HG03575 (cell line): ENCODE data around the gene IQSEC1.

Experiments used
- ATAC-seq: cut with Tn5 transposase; IDR thresholded peaks from one replicate; pipeline ENCODE4 v1.9.1; 2021; ENCODE audit not compliant: unreplicated experiment, insufficient number of reproducible peaks, low FRiP score; ENCODE audit errors: extremely low read depth

Gene IQSEC1

GRCh38 chr3:13022348-13023234 is 50.6 kb downstream of the IQSEC1 start:
- no peak for ATAC-seq

- ATAC-seq = no peak
These were observed 51.8 kb downstream of the IQSEC1 start for GRCh38 chr3:13021141-13022114.

GRCh38 chr3:13020159-13020750 is 53.0 kb downstream of the IQSEC1 start:
- no peak for ATAC-seq

GRCh38 chr3:13019243-13020095 is 53.8 kb downstream of the IQSEC1 start:
- ATAC-seq = no peak

- ATAC-seq = no peak
These were observed 54.5 kb downstream of the IQSEC1 start for GRCh38 chr3:13018561-13019242.

- ATAC-seq = no peak
These were observed 55.2 kb downstream of the IQSEC1 start for GRCh38 chr3:13018043-13018451.

- ATAC-seq = no peak
These were observed 55.7 kb downstream of the IQSEC1 start for GRCh38 chr3:13017361-13018042.

GRCh38 chr3:13016721-13017255 is 56.4 kb downstream of the IQSEC1 start:
- ATAC-seq = no peak

- ATAC-seq = no peak
These were observed 57.0 kb downstream of the IQSEC1 start for GRCh38 chr3:13016083-13016720.

- no peak for ATAC-seq
These were observed 57.7 kb downstream of the IQSEC1 start for GRCh38 chr3:13015286-13016082.

GRCh38 chr3:13014755-13015285 is 58.4 kb downstream of the IQSEC1 start:
- ATAC-seq = no peak

GRCh38 chr3:13013994-13014754 is 59.1 kb downstream of the IQSEC1 start:
- ATAC-seq = no peak

- no peak for ATAC-seq
These were observed 59.7 kb downstream of the IQSEC1 start for GRCh38 chr3:13013566-13013965.

GRCh38 chr3:13013151-13013561 is 60.1 kb downstream of the IQSEC1 start:
- no peak for ATAC-seq

GRCh38 chr3:13012221-13012691 is 61.0 kb downstream of the IQSEC1 start:
- ATAC-seq = no peak
